ENCODE measurements around the gene FBXW10B. TPM values are rescaled to one million over a fixed set of nuclear protein-coding genes. Genes with fewer than 3 reads are reported as not detected.

FBXW10B gene
- total and polyA plus RNA-seq, 2 donors from 2014 or later = 0.19 to 0.54 TPM

Other genes with a start within 250 kb of the FBXW10B start
- gene CDRT4, start 152.1 kb downstream of the FBXW10B start, total RNA-seq = 8.0 TPM
- gene CDRT4, start 152.1 kb downstream of the FBXW10B start, polyA plus RNA-seq (ENCODE audit: insufficient read depth, low read depth, low replicate concordance) = 4.6 TPM
- 19.0 TPM for gene TVP23C, start 56.2 kb downstream of the FBXW10B start, total RNA-seq
- gene TVP23C, start 56.2 kb downstream of the FBXW10B start, polyA plus RNA-seq (ENCODE audit: insufficient read depth, low read depth, low replicate concordance) = 2.6 TPM
- gene TRIM16, start 64.6 kb upstream of the FBXW10B start, total RNA-seq = 16.2 TPM
- 14.8 TPM for gene TRIM16, start 64.6 kb upstream of the FBXW10B start, polyA plus RNA-seq (ENCODE audit: insufficient read depth, low read depth, low replicate concordance)
- gene ZNF286A, start 80.0 kb upstream of the FBXW10B start, total RNA-seq = 17.4 TPM
- 11.0 TPM for gene ZNF286A, start 80.0 kb upstream of the FBXW10B start, polyA plus RNA-seq (ENCODE audit: insufficient read depth, low read depth, low replicate concordance)
- not detected for gene TBC1D26, start 112.6 kb upstream of the FBXW10B start, total RNA-seq
- not detected for gene TBC1D26, start 112.6 kb upstream of the FBXW10B start, polyA plus RNA-seq (ENCODE audit: insufficient read depth, low read depth, low replicate concordance)